HFF-Myc (cell line): Measurements from ENCODE around the gene COX10.
A peak's percentile ranks its signal among the peaks of the same experiment; 100 is the strongest.

Source experiments
- DNase-seq: peaks from one replicate; pipeline ENCODE4 v3.0.0-alpha.2; 2011; ENCODE audit warnings: low read depth; ENCODE audit errors: extremely low read depth
- H3K4me3 ChIP-seq: replicated peaks from 2 replicates; pipeline ENCODE4 v1.5.1; 2011; ENCODE audit warnings: low read depth, mild to moderate bottlenecking, control low read depth, low read length
- CTCF ChIP-seq: IDR thresholded peaks from 2 replicates; pipeline ENCODE4 v1.5.1; 2012; ENCODE audit warnings: mild to moderate bottlenecking, low read depth, low read length, control low read depth; ENCODE audit errors: missing control alignments

The COX10 gene

GRCh38 chr17:14144508-14144907, 75.2 kb downstream of the COX10 start:
- no peak overlapping the region for H3K4me3 ChIP-seq
- no peak for TF ChIP-seq CTCF
- DNase-seq: no peak

GRCh38 chr17:14149751-14150150, 80.4 kb downstream of the COX10 start:
- DNase-seq: no peak
- TF ChIP-seq CTCF: no peak
- no peak overlapping the region for H3K4me3 ChIP-seq

GRCh38 chr17:14150619-14151018, 81.3 kb downstream of the COX10 start:
- DNase-seq: no peak
- no peak overlapping the region for H3K4me3 ChIP-seq
- TF ChIP-seq CTCF: no peak

GRCh38 chr17:14152721-14153120, 83.4 kb downstream of the COX10 start:
- H3K4me3 ChIP-seq: no peak overlapping the region
- no peak for TF ChIP-seq CTCF
- DNase-seq: no peak

- TF ChIP-seq CTCF: no peak
- no peak for DNase-seq
- no peak overlapping the region for H3K4me3 ChIP-seq
These were observed 84.1 kb downstream of the COX10 start for GRCh38 chr17:14153374-14153773.

GRCh38 chr17:14156689-14157088, 87.4 kb downstream of the COX10 start:
- peak; percentile 65 for DNase-seq
- no peak overlapping the region for H3K4me3 ChIP-seq
- no peak for TF ChIP-seq CTCF

GRCh38 chr17:14157822-14158221, 88.5 kb downstream of the COX10 start:
- no peak for DNase-seq
- TF ChIP-seq CTCF: no peak
- no peak overlapping the region for H3K4me3 ChIP-seq
